SK-N-MC (cell line): Measurements from ENCODE around the gene BCAS2.

Experiments used
- FOXP2 ChIP-seq: optimal IDR thresholded peaks from 2 replicates; pipeline ENCODE3; 2011; ENCODE audit warnings: mild to moderate bottlenecking, moderate library complexity; ENCODE audit not compliant: insufficient read depth; ENCODE audit errors: extremely low read length, control extremely low read depth
- POLR2AphosphoS5 ChIP-seq: IDR thresholded peaks from 2 replicates; pipeline ENCODE4 v1.6.1; 2012; ENCODE audit warnings: mild to moderate bottlenecking, low read depth, low read length, borderline replicate concordance

DNA sequence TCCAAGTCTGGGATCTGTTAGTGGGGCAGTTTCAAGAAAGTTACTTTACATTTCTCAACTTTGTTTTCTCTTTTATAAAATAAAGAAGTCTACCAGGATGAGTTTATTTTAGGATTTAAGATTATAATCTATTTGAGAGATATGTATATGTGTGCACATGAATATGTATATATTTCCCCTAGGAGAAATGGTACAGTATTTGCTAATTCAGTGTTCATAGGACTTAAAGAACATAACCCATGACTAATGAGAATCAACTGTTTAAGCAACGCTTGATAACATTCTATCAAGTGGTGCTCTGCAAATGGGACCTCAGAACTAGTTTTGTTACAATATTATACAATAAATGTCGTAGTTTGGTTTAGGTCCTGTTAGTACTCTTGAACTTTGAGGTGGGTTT, 7.0 kb downstream of the BCAS2 start:
- TF ChIP-seq POLR2AphosphoS5 (no peak), FOXP2 (no peak)
